K562 (cell line): Measurements from ENCODE around the gene TMEM234. TPM values are rescaled to one million over a fixed set of nuclear protein-coding genes. Genes with fewer than 3 reads are reported as not detected.

Experiments used
- ATAC-seq: fragments of 200-7000 bp; cut with Tn5 transposase; 3 replicates; pipeline ENCODE4 v1.9.1; 2020; ENCODE audit warnings: moderate library complexity
- BruUV-seq: library from RNA; stranded (reverse); fragments of 400-500 nt; replicated peaks from 2 replicates; lab custom pipeline; 2021; lab: Mats Ljungman, UMichigan
- CTCF ChIA-PET: fragments of 300-600 bp; formaldehyde crosslinking; extraction: SDS; loops from one replicate; lab custom pipeline; 2021; ENCODE audit warnings: low intra/inter-chr PET ratio; lab: Yijun Ruan, JAX
- POLR2A ChIA-PET: fragments of 300-600, 350-650 bp; sonication (Branson Sonifier 250); formaldehyde crosslinking; extraction: SDS; loops from one replicate; lab custom pipeline; 2021; ENCODE audit warnings: antibody characterized with exemption, inconsistent platforms; lab: Yijun Ruan, JAX
- DNase-seq, 4 experiments: peaks; one replicate each; pipeline versions ENCODE4 v3.0.0 to v3.0.0-alpha.2; 2011 to 2018; ENCODE audit warnings: low spot score in 3 of 4, mixed read lengths in 3 of 4; ENCODE audit errors: extremely low read depth in 1 of 4
- FAIRE-seq: peaks from 2 replicates; lab custom pipeline; 2011; peaks lifted over from hg19 to GRCh38; lab: Jason Lieb, UNC
- H2AFZ ChIP-seq: 2 replicates; pipeline ENCODE4 v1.6.0; 2011; ENCODE audit warnings: low read depth, low read length, control low read depth, inconsistent platforms
- H3K27ac ChIP-seq: fragments of 200-600 bp; 3 replicates; pipeline ENCODE4 v1.8.0; 2011; ENCODE audit warnings: low read depth, mild to moderate bottlenecking, control low read depth, inconsistent platforms, low read length, moderate library complexity, mixed read lengths; ENCODE audit errors: extremely low read depth
- H3K27me3 ChIP-seq, 2 experiments: fragments of 300-600 bp in 1 of 2; 2 replicates in 1 of 2; 3 replicates in 1 of 2; pipeline versions ENCODE4 v1.6.0 to v1.8.0; 2011; ENCODE audit warnings: inconsistent platforms in 2 of 2, low read length in 2 of 2, mild to moderate bottlenecking in 1 of 2, mixed read lengths in 1 of 2, moderate library complexity in 1 of 2; ENCODE audit not compliant: control insufficient read depth in 2 of 2, insufficient read depth in 2 of 2
- H3K36me3 ChIP-seq: fragments of 300-600 bp; 3 replicates; pipeline ENCODE4 v1.8.0; 2011; ENCODE audit warnings: mild to moderate bottlenecking, low read length, inconsistent platforms; ENCODE audit not compliant: control insufficient read depth, insufficient read depth
- H3K4me1 ChIP-seq, 2 experiments: fragments of 200-600 bp in 1 of 2; replicated peaks in 1 of 2; 2 replicates in 1 of 2; 3 replicates in 1 of 2; pipeline versions ENCODE4 v1.5.1 to v1.8.0; 2011; ENCODE audit warnings: inconsistent platforms in 2 of 2, low read length in 2 of 2, mild to moderate bottlenecking in 1 of 2, mixed read lengths in 1 of 2, moderate library complexity in 1 of 2; ENCODE audit not compliant: control insufficient read depth in 2 of 2, insufficient read depth in 2 of 2
- H3K4me2 ChIP-seq: 2 replicates; pipeline ENCODE4 v1.6.1; 2011; ENCODE audit warnings: low read length, control low read depth, inconsistent platforms, mixed read lengths; ENCODE audit not compliant: insufficient read depth
- H3K4me3 ChIP-seq: fragments of 200-600 bp; sonication (generic), shearing (Covaris generic); 2 replicates; pipeline ENCODE4 v1.5.1; 2016; ENCODE audit warnings: control low read depth, inconsistent platforms
- H3K79me2 ChIP-seq: fragments of 200-600 bp; 3 replicates; pipeline ENCODE4 v1.8.0; 2011; ENCODE audit warnings: low read length, inconsistent platforms; ENCODE audit not compliant: control insufficient read depth, insufficient read depth
- H3K9ac ChIP-seq, 2 experiments: 2 replicates each; pipeline versions ENCODE4 v1.6.0 to v1.6.1; 2011; ENCODE audit warnings: low read depth in 2 of 2, low read length in 2 of 2, control low read depth in 1 of 2, inconsistent platforms in 1 of 2, mild to moderate bottlenecking in 1 of 2, mixed read lengths in 1 of 2; ENCODE audit not compliant: insufficient read depth in 1 of 2
- H3K9me1 ChIP-seq: one replicate; pipeline ENCODE4 v1.6.0; 2011; ENCODE audit warnings: inconsistent platforms, mild to moderate bottlenecking, low read length, moderate library complexity; ENCODE audit not compliant: control insufficient read depth, insufficient read depth
- H3K9me3 ChIP-seq: replicated peaks from 2 replicates; pipeline ENCODE4 v1.5.1; 2011; ENCODE audit warnings: low read depth, low read length, inconsistent platforms; ENCODE audit not compliant: control insufficient read depth, insufficient read depth
- H4K20me1 ChIP-seq: replicated peaks from 2 replicates; pipeline ENCODE4 v1.6.1; 2011; ENCODE audit warnings: low read length, inconsistent platforms, mixed read lengths; ENCODE audit not compliant: control insufficient read depth, insufficient read depth
- ARID4B ChIP-seq: sonication (generic); formaldehyde crosslinking; IDR thresholded peaks from 2 replicates; pipeline ENCODE4 v1.8.0; 2022; ENCODE audit warnings: mild to moderate bottlenecking, missing genetic modification reagents
- CBX8 ChIP-seq: fragments of 200-600 bp; sonication (generic); IDR thresholded peaks from 2 replicates; pipeline ENCODE4 v1.6.1; 2012; ENCODE audit warnings: borderline replicate concordance, mixed run types, low read depth, mild to moderate bottlenecking, moderate library complexity, mixed read lengths, low read length, control low read depth, inconsistent platforms; ENCODE audit not compliant: poor library complexity, severe bottlenecking; ENCODE audit errors: extremely low read depth
- ERF ChIP-seq: fragments of 450-650 bp; formaldehyde crosslinking; IDR thresholded peaks from 2 replicates; pipeline ENCODE4 v1.4.0; 2020; ENCODE audit warnings: mild to moderate bottlenecking, mixed read lengths
- HES1 ChIP-seq: fragments of 450-650 bp; IDR thresholded peaks from 2 replicates; pipeline ENCODE4 v1.6.1; 2016; ENCODE audit warnings: low read depth, mild to moderate bottlenecking, moderate library complexity
- MCM2 ChIP-seq: fragments of 450-650 bp; IDR thresholded peaks from 2 replicates; pipeline ENCODE4 v1.6.1; 2017; ENCODE audit warnings: low read depth, mild to moderate bottlenecking
- RERE ChIP-seq: sonication (generic); formaldehyde crosslinking; IDR thresholded peaks from 2 replicates; pipeline ENCODE4 v1.8.0; 2023; ENCODE audit warnings: missing genetic modification reagents, mild to moderate bottlenecking, borderline replicate concordance
- TGIF2 ChIP-seq: sonication (generic); formaldehyde crosslinking; IDR thresholded peaks from 2 replicates; pipeline ENCODE4 v1.8.1; 2022; ENCODE audit warnings: mild to moderate bottlenecking, missing genetic modification reagents, moderate library complexity
- ZNF280B ChIP-seq: fragments of 250-450 bp; sonication (Bioruptor Pico); IDR thresholded peaks from 2 replicates; pipeline ENCODE4 v1.5.1; 2021; ENCODE audit warnings: mild to moderate bottlenecking
- WGBS: fragments of 100-300 bp; shearing (Covaris generic); methylation state at CpG from one replicate; pipeline ENCODE4 v1.1.6; 2016; ENCODE audit warnings: low coverage, mixed read lengths; ENCODE audit not compliant: insufficient coverage; ENCODE audit errors: missing lambda C conversion rate; 5-methylcytosine and 5-hydroxymethylcytosine counted together
- in situ Hi-C: fragments of 300-500 bp; cut with MboI; formaldehyde crosslinking; loops from 4 replicates; pipeline ENCODE4 v1.15.0; 2018; ENCODE audit warnings: inconsistent platforms, mixed read lengths
- intact Hi-C: fragments of 100-400 bp; cut with micrococcal nuclease; formaldehyde crosslinking; loops from 2 replicates; pipeline ENCODE4 v1.14.2; 2022
- polyA plus RNA-seq, 8 experiments: library from polyadenylated mRNA; depleted of rRNA in 4 of 8; stranded (reverse) in 5 of 8; unstranded in 3 of 8; fragments of >200 nt; fragmentation: Nextera tagmentation in 2 of 8; fragmentation: Illumina TruSeq in 1 of 8; extraction: Ambion mirVana in 2 of 8; extraction: Trizol in 1 of 8; gene quantifications; 2 replicates each; pipeline versions ENCODE4 v1.2.1 to v1.2.3, GENCODE V29; 2011 to 2014; ENCODE audit warnings: inconsistent platforms in 1 of 8, missing spikeins in 1 of 8
- total RNA-seq, 7 experiments: library from RNA; depleted of rRNA in 6 of 7; stranded (reverse); fragments of >200 nt in 6 of 7; fragmentation: Illumina TruSeq in 2 of 7; extraction: Trizol in 2 of 7; gene quantifications; 2 replicates each; pipeline versions ENCODE4 v1.2.1 to v1.2.3, GENCODE V29; 2011 to 2021; ENCODE audit warnings: low replicate concordance in 1 of 7

Gene TMEM234
- total and polyA plus RNA-seq, 9 of the 15 experiments (the other 6 are each of a cell fraction or from before 2014, with no cell fraction given) = 5.0 to 12.9 (median 7.6) TPM

GRCh38 chr1:32219022-32219421, 3.1 kb downstream of the TMEM234 start:
- CTCF ChIA-PET = interaction anchor here (0.9 kb wide), 1 partner anchor 195 kb away, joined by 3 read pairs; no protein-coding TSS in a partner anchor
- Histone ChIP-seq H2AFZ (no peak overlapping the region), H3K4me3 (no peak overlapping the region), H4K20me1 (no peaks in the 10 kb centered on the region), H3K4me2 (no peak overlapping the region), H3K9me1 (no peaks in the 10 kb centered on the region), H3K27me3 (no peaks in the 10 kb centered on the region), H3K27ac (no peak overlapping the region), H3K79me2 (peaks cover 35% of the 10 kb centered on the region), H3K9me3 (no peaks in the 10 kb centered on the region), H3K4me1 (peaks cover 21 to 28% of the 10 kb centered on the region in 2 experiments; a peak in 4 of 5 replicates), H3K9ac (no peak overlapping the region), H3K36me3 (peaks cover 50% of the 10 kb centered on the region)
- POLR2A ChIA-PET = interaction anchor here (0.6 to 2.2 kb wide), 5 partner anchors 9 to 28 kb away, joined by 3 to 5 read pairs (median 3); partner anchors contain the start of genes DCDC2B and FAM167B
- 78% methylated on average over 7 of the region's 7 CpGs for WGBS
- DNase-seq (no peak), FAIRE-seq (no peak), ATAC-seq (no peak)
- intact Hi-C loops (no loop called here), in situ Hi-C loops (no loop called here)
- BruUV-seq = no TSS peak
- TF ChIP-seq MCM2 = no peak
- TF ChIP-seq CBX8 = no peak
- TF ChIP-seq RERE = no peak
- no peak for TF ChIP-seq HES1
- no peak for TF ChIP-seq ARID4B (CRISPR knock-in tag)
- TF ChIP-seq ZNF280B (CRISPR knock-in tag) = no peak
- TF ChIP-seq TGIF2 = no peak
- TF ChIP-seq ERF (CRISPR knock-in tag) = no peak
